Ammon's horn (tissue), 1 donor: ENCODE results near the gene GINS3.
A peak's percentile ranks its signal among the peaks of the same experiment; 100 is the strongest.

ENCODE experiments used
- DNase-seq: peaks from one replicate; pipeline ENCODE4 v3.0.0-alpha.2; 2016; ENCODE audit warnings: low spot score

GINS3 gene

DNA sequence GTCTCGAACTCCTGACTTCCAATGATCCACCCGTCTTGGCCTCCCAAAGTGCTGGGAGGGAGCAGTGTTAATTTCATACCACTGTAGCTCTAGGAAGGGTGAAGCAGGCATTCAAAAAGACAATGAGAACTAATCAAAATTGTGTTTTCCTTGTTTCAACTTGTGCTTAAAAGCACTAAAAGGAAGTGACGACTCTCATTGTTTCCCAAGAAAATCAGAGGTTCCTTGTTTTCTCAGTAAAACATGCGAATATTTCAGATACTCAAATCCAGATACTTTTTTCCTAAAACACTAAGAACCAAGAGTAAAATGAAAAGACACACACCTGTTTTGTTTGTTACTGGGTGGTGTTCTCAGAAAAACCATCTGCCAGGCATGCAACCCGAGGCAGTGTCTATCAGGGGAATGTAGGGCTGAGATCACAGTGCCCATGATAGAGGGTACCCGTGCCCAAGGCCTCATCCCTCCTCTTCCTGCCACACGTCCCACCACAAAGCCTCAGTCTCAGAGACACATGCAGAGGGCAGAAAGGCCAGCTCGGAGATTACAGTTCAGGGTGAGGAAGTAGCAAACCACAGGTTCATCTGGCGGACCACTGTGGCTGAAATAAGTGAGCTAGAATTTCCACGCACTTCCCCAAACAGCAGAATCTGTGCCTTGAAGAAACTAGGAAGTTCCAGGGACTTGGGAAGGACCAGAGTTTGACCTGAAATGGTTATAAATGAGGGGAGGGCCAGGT lies 33.7 kb downstream of the GINS3 start:
- DNase-seq, result peak; percentile 84

DNA sequence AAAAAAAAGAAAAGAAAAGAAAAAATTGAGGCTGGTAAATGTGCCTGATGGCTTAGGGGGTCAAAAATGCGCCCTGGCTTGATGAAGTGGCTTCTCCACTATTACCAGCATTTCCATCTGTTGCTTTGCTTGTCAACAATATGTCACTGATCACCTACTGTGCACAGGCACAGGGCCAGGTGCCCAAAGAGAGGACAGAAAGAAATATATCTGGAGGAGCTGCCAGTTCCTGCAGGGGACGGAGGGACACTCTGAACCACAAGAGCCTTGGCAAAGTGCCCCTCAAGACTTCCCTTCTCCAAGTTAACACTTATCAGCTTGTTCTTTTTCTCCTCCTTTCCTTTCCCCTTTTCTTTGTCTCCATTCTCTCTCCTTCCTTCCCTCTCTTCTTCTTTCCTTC lies 34.7 kb downstream of the GINS3 start:
- DNase-seq, result peak; percentile 65

DNA sequence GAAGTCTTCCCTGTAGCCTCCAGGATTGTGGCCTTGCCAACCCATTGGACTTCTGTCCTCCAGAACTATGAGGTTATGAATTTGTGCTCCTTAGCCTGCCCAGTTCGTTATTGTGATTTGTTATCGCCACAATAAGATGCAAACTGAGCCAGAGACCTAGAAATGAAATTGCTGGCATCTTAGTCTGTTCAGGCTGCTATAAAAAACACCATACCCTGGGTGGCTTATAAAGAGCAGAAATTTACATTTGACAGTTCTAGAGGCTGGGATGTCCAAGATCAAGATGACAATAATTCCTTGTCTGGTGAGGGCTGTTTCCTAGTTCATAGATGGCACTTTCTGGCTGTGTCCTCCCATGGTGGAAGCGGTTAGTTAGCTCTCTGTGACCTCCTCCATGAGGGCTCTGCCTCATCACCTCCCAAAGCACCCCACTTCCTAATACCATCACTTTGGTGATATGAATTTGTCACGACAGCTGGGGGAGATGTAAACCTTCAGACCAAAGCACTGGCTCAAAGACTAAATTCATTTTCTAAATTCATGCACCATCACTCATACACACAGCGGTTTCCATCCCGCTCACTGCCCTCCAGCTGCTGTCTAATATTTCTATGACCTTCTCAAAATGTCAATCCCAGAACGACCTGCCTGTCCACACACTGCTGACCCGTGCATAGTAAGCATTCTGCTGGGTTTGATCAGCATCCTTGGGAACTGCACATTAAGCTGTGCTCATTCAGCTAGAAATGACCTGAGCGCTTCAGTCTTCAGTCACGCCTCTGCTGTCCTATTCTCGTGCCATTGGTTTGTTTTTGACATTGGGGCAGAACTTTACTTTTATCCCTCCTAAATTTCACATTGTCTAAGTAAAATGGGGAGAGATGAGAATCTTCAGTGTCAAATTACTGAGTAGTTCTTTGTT lies 36.6 kb downstream of the GINS3 start:
- no peak for DNase-seq

DNA sequence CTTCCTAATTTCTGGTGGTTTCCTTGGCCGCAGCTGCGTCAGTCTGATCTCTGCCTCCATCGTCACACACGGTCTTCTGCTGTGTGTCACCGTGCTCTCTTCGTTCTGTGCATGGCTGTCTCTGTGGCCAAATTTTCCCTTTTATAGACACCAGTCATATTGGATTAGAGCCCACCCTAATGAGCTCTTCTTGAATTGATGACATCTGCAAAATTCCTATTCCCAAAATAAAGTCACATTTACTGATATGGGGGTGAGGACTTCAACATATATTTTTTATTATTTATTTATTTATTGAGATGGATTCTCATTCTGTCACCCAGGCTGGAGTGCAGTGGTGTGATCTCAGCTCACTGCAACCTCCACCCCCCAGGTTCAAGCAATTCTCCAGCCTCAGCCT lies 38.4 kb downstream of the GINS3 start:
- no peak for DNase-seq

DNA sequence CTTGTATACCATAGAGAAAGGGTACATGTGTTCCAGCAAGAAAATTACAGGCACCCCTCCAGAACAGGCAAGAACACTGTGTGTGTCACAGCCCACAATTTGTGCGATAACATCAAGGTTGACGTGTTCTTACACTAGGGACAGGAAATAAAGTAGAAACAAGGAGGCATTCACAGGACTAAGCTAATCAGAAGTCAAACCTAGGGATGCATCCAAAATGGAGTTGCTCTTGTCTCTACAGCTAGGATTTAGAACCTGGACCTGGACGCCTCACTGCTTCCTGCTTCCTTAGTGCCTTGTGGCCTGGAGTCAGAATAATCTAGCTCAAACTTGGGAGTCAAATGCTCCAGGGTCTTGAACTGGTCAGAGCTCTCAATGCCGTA lies 41.3 kb downstream of the GINS3 start:
- no peak for DNase-seq

DNA sequence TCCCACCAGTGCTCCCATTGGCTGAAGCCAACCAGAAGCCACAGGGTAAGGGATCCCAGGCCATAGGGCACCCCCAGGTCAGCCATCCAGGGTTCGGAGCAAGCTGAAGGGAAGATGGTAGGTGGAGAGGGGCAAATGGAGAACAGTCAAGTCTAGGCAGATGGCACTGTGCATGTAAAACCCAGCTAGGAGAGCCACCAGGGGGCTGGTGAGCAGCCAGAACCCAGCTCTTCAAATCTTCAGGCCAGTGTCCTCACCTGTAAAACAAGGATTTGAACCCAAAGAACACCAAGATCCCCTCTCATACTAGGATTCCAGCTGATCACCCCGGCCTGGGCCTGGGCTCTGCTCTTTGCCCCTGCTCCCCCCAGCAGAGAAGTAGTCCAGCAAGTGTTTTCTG lies 43.5 kb downstream of the GINS3 start:
- DNase-seq, result no peak

DNA sequence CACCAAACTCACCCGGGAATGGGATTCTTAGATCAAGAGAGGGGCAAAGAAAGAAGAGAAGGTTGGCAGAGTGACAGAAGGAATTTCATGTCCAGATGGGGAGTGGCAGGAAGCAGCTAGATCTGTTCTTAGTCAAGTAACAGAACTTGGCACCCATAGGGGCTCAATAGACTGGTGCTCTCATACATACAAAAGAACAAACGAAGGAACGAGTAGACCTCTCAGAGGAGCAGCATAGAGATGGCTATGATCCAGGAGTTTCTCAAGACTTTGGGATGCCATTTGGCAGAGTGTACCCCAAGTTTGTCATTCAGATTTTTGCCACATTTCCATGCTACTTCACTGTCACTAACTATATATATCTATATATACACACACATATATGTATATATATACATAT lies 47.9 kb downstream of the GINS3 start:
- DNase-seq, result no peak

DNA sequence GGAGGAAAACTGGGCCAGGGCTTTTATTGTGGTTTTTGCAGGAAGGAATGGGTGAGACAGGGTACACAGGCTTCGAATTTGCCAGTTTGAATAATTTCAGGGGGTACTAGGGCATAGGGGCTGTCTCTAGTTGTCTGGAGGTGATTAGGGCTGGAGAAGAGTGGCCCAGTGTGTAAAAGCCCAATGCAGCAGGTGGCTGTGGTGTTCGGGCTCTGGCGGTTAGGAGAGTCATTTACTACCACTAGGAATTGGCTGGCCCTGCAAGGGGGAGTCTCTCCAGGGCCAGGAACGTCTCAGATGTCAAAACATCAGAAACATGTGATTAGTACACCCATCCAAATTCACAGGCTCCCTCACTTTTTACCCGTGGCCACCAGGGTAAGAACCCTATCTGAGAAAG lies 50.3 kb downstream of the GINS3 start:
- no peak for DNase-seq

DNA sequence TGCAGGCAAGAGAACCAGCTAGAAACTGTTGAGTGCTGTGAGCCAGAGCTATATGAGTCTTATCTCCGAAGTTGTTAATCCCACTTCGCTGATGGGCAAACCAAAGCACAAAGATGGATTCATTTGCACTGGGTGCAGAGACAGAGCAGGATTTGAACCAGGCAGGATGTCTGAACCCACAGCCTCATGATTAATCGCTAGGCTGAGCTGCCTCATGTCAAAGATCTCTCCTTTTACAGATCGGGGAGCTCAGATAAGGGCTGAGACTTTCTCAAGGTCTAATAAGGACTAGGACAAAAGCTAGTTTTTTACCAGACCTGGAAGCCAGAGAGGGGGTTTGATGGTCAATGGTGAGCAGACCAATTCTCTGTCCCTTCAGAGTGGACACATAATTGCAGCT lies 51.5 kb downstream of the GINS3 start:
- no peak for DNase-seq

DNA sequence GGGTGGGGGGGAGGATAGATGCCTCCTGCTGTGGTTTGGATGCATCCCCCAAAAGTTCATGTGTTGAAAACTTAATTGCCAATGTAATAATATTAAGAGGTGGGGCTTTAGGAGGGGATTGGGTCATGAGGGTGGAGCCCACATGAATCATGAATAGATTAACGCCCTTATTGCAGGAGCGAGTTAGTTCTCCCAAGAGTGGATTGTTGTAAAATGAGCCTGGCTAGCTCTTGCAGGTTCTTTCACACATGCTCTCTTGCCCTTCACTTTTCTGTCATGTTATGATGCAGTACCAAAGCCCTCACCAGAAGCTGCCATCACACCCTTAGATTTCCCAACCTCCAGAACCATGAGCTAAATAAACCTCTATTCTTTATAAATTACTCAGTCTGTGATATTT lies 52.0 kb downstream of the GINS3 start:
- DNase-seq, result no peak

DNA sequence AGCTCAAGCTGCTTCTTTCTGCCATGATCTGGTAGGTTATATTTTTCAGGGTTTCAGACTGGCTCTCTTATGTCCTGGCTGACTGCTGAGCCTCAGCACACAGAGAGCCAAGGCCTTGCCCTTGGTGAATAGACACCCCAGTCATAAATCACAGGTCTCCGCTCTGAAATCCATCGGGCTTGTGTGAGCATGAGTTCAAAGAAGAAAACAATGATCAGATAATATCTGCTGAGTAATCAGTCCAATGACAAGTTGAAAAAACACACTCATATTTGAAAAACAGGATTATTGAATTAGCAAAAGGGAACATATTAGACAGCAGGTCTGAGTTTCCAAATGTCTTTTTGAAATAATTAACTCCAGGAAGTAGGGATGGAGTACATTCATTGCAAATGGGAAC lies 56.6 kb downstream of the GINS3 start:
- no peak for DNase-seq

DNA sequence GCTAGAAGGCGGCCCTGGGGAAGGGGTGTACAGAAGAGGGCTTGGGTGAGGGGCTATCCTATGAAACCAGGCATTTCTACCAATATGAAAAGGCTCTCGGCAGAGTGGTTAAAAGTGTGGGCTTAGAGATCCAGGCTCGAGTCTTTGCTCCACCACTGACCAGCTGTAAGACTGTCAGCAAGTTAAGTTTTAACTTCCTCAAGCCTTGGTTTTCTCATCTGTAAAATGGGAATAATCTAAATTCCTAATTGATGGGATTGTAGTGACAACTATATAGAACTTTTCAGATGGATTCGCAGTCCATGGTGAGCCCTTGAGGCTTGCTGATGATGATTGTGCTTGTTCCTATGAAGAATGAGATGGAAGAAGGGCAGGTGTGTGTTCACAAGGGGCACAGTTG lies 57.0 kb downstream of the GINS3 start:
- DNase-seq, result no peak

DNA sequence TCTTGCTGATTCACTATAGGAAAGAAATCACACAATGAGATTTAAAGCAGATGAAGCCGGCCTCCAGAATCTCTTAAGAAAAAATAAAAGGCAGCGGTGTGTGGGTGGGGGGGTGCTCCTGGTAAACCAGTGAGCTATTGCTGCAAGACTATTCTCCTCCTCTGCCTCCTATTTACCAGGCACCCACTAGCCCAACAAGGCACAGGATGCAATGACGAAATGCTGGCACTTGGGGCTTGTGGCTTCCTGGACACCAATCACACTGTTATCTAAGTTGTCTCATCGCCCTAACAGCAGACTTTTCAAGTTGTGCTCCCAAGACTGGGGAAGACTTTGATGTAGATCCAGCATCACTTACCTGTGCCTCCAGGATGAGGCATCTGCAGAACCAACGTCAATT lies 57.5 kb downstream of the GINS3 start:
- DNase-seq, result no peak

DNA sequence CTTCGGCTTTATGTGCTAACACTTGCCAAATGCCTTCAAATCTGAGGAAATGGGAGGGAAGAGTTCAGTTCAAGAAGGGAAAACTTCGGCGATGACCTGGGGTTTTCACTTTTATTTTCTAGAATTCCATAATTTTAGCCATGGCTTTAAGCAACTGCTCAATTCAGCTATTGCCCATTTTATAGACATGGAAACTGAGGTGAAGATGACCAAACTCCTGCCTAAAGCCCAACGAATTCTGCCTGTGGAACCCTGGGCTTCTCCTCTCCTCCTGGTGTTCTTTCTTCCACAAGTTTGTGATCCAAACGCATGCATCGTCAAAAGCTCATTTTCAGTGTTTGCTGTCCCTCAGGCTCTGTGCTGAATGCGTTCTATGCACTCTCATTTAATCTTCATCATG lies 58.3 kb downstream of the GINS3 start:
- no peak for DNase-seq

DNA sequence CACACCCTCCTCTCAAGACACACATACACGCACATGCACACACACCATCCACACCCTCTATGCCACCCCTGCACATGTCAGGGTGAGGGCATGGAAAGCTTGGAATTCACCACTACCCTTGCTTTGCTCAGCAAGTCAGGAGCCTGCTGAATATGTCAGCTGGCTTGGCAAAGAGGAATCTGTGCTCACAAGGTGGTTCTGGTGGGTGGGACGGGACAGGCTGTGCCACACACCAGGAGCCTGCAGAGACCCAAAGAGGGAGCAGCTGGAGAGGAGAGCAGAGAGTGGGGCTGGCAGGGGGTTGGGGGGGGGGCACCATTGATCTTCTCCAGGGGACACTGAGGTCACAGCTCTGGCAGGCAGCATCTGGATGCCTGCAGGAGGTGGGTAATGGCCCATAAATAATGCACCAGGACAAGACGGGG lies 59.0 kb downstream of the GINS3 start:
- DNase-seq, result peak; percentile 46

DNA sequence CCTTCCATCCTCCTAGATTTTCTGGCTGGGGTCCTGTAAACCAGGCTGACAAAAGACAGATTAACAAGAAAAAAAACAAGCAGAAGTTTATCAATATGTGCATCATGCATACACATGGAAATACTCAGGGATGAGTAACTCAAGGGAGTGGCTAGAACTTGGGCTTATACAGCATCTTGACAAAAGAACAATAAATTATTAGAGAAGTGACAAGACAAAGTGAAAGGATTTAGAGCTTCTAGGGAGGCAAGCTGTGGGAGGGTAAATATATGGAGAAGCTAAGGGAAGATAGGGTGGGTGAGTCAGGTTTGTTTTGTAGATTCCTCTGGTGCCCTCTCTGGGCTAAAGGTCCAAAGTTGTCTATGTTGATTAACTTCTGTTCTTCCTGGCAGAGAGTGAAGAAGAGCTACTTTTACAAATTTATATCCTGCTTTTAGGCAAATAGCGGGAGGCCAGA lies 59.7 kb downstream of the GINS3 start:
- DNase-seq, result no peak

DNA sequence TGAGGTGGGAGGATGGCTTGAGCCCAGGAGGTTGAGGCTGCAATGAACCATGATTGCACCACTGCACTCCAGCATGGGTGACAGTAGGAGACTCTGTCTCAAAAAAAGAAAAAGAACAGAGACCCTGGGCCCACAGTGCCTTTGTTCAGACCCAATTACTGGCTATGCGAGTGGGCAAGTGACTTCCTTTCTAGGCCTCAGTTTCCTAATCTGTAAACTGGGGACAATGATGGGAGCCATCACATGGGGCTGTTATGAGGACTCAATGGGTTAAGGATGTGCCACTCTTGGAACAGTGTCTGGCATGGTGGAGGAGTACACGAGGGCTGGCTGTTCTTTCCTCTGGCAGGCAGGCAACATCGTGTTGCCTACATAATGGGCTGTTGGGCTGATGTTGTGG lies 60.4 kb downstream of the GINS3 start:
- DNase-seq, result no peak

DNA sequence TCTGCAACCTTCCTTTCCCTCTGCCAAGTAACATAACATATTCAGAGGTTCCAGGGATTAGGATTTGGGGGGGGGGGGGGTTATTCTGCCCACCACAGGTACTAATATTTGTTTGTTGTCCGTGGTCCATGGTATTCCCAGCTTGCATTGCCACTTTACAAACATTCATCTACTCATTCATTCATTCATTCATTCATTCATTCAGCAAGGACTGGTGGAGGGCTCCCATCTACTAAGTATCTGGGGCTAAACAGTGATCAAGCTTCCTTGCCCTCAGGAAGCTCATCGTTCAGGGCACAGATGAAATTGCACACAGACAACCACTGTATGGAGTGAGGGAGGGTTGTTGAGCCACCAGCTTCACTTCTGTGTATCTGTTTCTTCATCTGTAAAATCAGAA lies 61.9 kb downstream of the GINS3 start:
- no peak for DNase-seq

DNA sequence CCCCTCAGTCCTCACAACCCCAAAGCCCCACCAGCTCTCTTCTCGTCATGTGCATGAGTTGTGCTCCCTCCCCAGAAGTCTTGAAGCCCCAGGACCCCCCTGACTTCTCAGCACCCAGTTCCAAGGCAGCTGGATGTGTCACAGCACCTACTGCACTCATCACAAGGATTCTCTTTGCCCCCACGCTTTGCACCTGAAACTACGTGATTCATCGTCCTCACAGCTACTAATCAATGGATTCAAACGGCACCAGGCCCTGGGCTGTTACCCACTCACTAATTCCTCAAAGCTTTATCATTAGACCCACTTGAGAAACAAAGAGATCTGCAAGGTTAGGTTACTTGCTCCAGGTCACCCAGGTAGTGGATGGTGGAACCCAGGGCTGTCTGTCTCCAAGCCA lies 62.6 kb downstream of the GINS3 start:
- DNase-seq, result no peak
